Duodenal mucosa (tissue), 2 donors: ENCODE data around the gene SBF2.

Source experiments
- H3K27ac ChIP-seq: one replicate; pipeline ENCODE4 v1.7.0; 2013; ENCODE audit warnings: low read depth, low read length
- H3K27me3 ChIP-seq, 2 donors: one replicate each; pipeline ENCODE4 v1.7.0; 2013; ENCODE audit warnings: low read length in 2 of 2, control low read depth in 1 of 2; ENCODE audit not compliant: insufficient read depth in 2 of 2, control insufficient read depth in 1 of 2
- H3K36me3 ChIP-seq, 2 donors: one replicate each; pipeline ENCODE4 v1.7.0; 2013; ENCODE audit warnings: low read length in 2 of 2, control low read depth in 1 of 2; ENCODE audit not compliant: insufficient read depth in 2 of 2, control insufficient read depth in 1 of 2
- H3K4me1 ChIP-seq, 2 donors: one replicate each; pipeline ENCODE4 v1.7.0; 2013; ENCODE audit warnings: low read length in 2 of 2, control low read depth in 1 of 2; ENCODE audit not compliant: insufficient read depth in 2 of 2, control insufficient read depth in 1 of 2
- H3K4me3 ChIP-seq, 2 donors: one replicate each; pipeline ENCODE4 v1.7.0; 2013; ENCODE audit warnings: low read length in 2 of 2, low read depth in 1 of 2
- H3K9ac ChIP-seq, 2 donors: one replicate each; pipeline ENCODE4 v1.7.0; 2013; ENCODE audit warnings: low read length in 2 of 2, low read depth in 1 of 2
- H3K9me3 ChIP-seq, 2 donors: one replicate each; pipeline ENCODE4 v1.7.0; 2013; ENCODE audit warnings: low read length in 2 of 2, control low read depth in 1 of 2; ENCODE audit not compliant: control insufficient read depth in 1 of 2

The SBF2 gene

GRCh38 chr11:10072841-10073240, 221.2 kb downstream of the SBF2 start:
- Histone ChIP-seq H3K4me1 (no peaks in the 10 kb centered on the region), H3K27ac (no peak overlapping the region), H3K9ac (no peak overlapping the region), H3K4me3 (no peak overlapping the region), H3K9me3 (no peaks in the 10 kb centered on the region), H3K27me3 (no peaks in the 10 kb centered on the region), H3K36me3 (no peaks in the 10 kb centered on the region)

- Histone ChIP-seq H3K27ac (no peak overlapping the region), H3K9me3 (no peaks in the 10 kb centered on the region), H3K9ac (no peak overlapping the region), H3K36me3 (no peaks in the 10 kb centered on the region), H3K4me1 (no peaks in the 10 kb centered on the region), H3K4me3 (no peak overlapping the region), H3K27me3 (no peaks in the 10 kb centered on the region)
These were observed 221.9 kb downstream of the SBF2 start for GRCh38 chr11:10072142-10072541.

GRCh38 chr11:10067629-10068300, 226.3 kb downstream of the SBF2 start:
- peaks cover 0 to 1% of the 10 kb centered on the region in 2 donors for H3K9me3 ChIP-seq
- H3K27ac ChIP-seq, result no peak overlapping the region

DNA sequence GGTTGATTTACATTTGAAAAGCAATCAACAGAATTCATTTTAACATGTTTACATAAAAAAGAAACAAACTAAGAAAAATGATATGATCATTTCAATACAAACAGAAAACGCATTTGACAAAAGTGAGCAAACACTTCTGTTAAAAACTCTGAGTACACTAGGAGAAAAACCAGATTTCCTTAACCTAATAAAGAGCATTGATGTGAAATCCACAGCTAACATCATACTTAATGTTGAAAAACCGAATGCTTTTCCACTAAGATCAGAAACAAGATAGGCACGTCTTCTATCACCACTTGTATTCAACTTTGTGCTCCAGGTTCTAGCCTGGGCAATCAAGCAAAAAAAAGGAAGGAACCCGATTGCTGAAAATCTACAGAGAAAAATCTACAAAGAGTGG, 227.6 kb downstream of the SBF2 start:
- H3K4me1 ChIP-seq, result no peaks in the 10 kb centered on the region

More at GRCh38 chr11:10067629-10068300, 226.3 kb downstream of the SBF2 start:
- no peaks in the 10 kb centered on the region for H3K36me3 ChIP-seq
- no peaks in the 10 kb centered on the region for H3K4me1 ChIP-seq
- no peak overlapping the region for H3K4me3 ChIP-seq
- no peak overlapping the region for H3K9ac ChIP-seq
- no peaks in the 10 kb centered on the region for H3K27me3 ChIP-seq

DNA sequence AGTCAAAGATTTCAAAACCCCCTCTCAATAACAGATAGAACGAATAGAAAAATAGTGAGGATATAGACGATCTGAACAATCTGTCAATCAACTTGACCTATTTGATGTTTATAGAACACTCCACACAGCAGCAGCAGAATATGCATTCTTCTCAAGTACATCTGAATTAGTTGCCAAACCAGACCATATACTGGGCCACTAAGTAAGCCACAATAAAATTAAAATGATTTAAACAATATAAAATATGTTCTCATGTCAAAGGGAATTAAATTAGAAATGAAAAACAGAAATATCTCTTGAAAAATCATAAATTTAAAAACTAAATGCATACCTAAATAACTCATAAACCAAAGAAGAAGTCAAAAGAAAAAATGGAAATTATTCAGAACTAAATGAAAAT, 229.2 kb downstream of the SBF2 start:
- no peak overlapping the region for H3K27ac ChIP-seq
- no peak overlapping the region for H3K9ac ChIP-seq

More for the DNA sequence above, 227.6 kb downstream of the SBF2 start:
- Histone ChIP-seq H3K9ac (no peak overlapping the region), H3K9me3 (peaks cover 0 to 3% of the 10 kb centered on the region in 2 donors), H3K36me3 (no peaks in the 10 kb centered on the region), H3K27me3 (no peaks in the 10 kb centered on the region), H3K27ac (no peak overlapping the region), H3K4me3 (no peak overlapping the region)

GRCh38 chr11:10058356-10058755, 235.7 kb downstream of the SBF2 start:
- H3K36me3 ChIP-seq, result no peaks in the 10 kb centered on the region
- no peak overlapping the region for H3K27ac ChIP-seq
- H3K9me3 ChIP-seq, result peaks cover 0 to 21% of the 10 kb centered on the region in 2 donors
- H3K4me3 ChIP-seq, result no peak overlapping the region
- H3K4me1 ChIP-seq, result no peaks in the 10 kb centered on the region
- no peak overlapping the region for H3K9ac ChIP-seq
- H3K27me3 ChIP-seq, result no peaks in the 10 kb centered on the region

More for the DNA sequence above, 229.2 kb downstream of the SBF2 start:
- Histone ChIP-seq H3K4me1 (no peaks in the 10 kb centered on the region), H3K9me3 (peaks cover 0 to 3% of the 10 kb centered on the region in 2 donors), H3K36me3 (no peaks in the 10 kb centered on the region), H3K27me3 (no peaks in the 10 kb centered on the region), H3K4me3 (no peak overlapping the region)

- Histone ChIP-seq H3K9me3 (no peaks in the 10 kb centered on the region), H3K36me3 (no peaks in the 10 kb centered on the region), H3K4me1 (no peaks in the 10 kb centered on the region), H3K27ac (no peak overlapping the region), H3K4me3 (no peak overlapping the region), H3K9ac (no peak overlapping the region), H3K27me3 (no peaks in the 10 kb centered on the region)
These were observed 242.0 kb downstream of the SBF2 start for GRCh38 chr11:10051868-10052586.

DNA sequence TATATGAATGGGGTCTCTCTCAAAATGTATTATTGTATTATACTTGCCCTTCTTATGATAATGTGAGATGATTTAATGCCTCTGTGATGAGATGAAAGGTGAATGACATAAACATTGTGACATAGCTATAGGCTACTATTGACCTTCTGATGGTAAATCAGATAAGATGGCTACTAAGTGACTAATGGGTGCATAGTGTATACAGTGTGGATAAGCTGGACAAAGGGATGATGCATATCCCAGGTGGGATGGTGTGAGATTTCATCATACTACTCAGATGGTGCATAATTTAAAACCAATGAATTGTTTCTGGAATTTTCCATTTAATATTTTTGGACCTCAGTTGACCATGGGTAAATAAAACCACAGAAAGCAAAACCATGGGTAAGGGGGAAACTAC, 243.5 kb downstream of the SBF2 start:
- Histone ChIP-seq H3K4me3 (no peak overlapping the region), H3K27me3 (no peaks in the 10 kb centered on the region), H3K9me3 (peaks cover 0 to 2% of the 10 kb centered on the region in 2 donors), H3K9ac (no peak overlapping the region), H3K4me1 (no peaks in the 10 kb centered on the region), H3K36me3 (no peaks in the 10 kb centered on the region), H3K27ac (no peak overlapping the region)

GRCh38 chr11:10049756-10050155, 244.3 kb downstream of the SBF2 start:
- H3K9me3 ChIP-seq, result peaks cover 3 to 10% of the 10 kb centered on the region in 2 donors
- H3K27me3 ChIP-seq, result no peaks in the 10 kb centered on the region
- no peak overlapping the region for H3K9ac ChIP-seq
- no peak overlapping the region for H3K27ac ChIP-seq
- H3K4me3 ChIP-seq, result no peak overlapping the region
- H3K4me1 ChIP-seq, result no peaks in the 10 kb centered on the region
- H3K36me3 ChIP-seq, result no peaks in the 10 kb centered on the region

GRCh38 chr11:10048350-10048749, 245.7 kb downstream of the SBF2 start:
- H3K36me3 ChIP-seq, result no peaks in the 10 kb centered on the region
- no peaks in the 10 kb centered on the region for H3K4me1 ChIP-seq
- H3K4me3 ChIP-seq, result no peak overlapping the region

More at GRCh38 chr11:10048350-10048749, 245.7 kb downstream of the SBF2 start:
- H3K27ac ChIP-seq, result no peak overlapping the region
- H3K27me3 ChIP-seq, result no peaks in the 10 kb centered on the region
- no peak overlapping the region for H3K9ac ChIP-seq
- peaks cover 10 to 18% of the 10 kb centered on the region in 2 donors for H3K9me3 ChIP-seq
